Naive thymus-derived CD4-positive, alpha-beta T cell (primary cell): ENCODE results near the gene DYNLL2. TPM values are rescaled to one million over a fixed set of nuclear protein-coding genes. Genes with fewer than 3 reads are reported as not detected.
A peak's percentile ranks its signal among the peaks of the same experiment; 100 is the strongest.

Experiments
- ATAC-seq: fragments of 150-1000 bp; cut with Tn5 transposase; 2 replicates; pipeline ENCODE4 v1.10.0; 2021; ENCODE audit warnings: mild to moderate bottlenecking, moderate library complexity
- CTCF ChIA-PET: fragments of 350-600 bp; sonication (Branson Sonifier 250); formaldehyde crosslinking; loops from one replicate; lab custom pipeline; 2021; ENCODE audit warnings: antibody characterized with exemption; lab: Charles Lee
- POLR2A ChIA-PET: fragments of 350-600 bp; sonication (Branson Sonifier 250); formaldehyde crosslinking; loops from one replicate; lab custom pipeline; 2021; ENCODE audit warnings: antibody characterized with exemption, inconsistent platforms; lab: Charles Lee
- DNase-seq, 9 donors: peaks; one replicate each; pipeline versions ENCODE4 v3.0.0 to v3.0.0-alpha.2; 2020 to 2022; ENCODE audit warnings: mixed read lengths in 1 of 9
- H3K27ac ChIP-seq: one replicate; pipeline ENCODE4 v1.7.0; 2013; ENCODE audit warnings: mild to moderate bottlenecking, low read depth, low read length, moderate library complexity
- H3K27me3 ChIP-seq, 2 donors: one replicate each; pipeline ENCODE4 v1.7.0; 2013; ENCODE audit warnings: low read length in 2 of 2, mild to moderate bottlenecking in 2 of 2, moderate library complexity in 2 of 2; ENCODE audit not compliant: control insufficient read depth in 2 of 2, insufficient read depth in 2 of 2
- H3K36me3 ChIP-seq, 3 experiments: 1 replicate in 2 of 3; 2 replicates in 1 of 3; pipeline ENCODE4 v1.7.0; 2013; ENCODE audit warnings: low read length in 3 of 3, mild to moderate bottlenecking in 3 of 3, moderate library complexity in 1 of 3; ENCODE audit not compliant: insufficient read depth in 3 of 3, control insufficient read depth in 2 of 3
- H3K4me1 ChIP-seq, 2 donors: one replicate each; pipeline ENCODE4 v1.7.0; 2013; ENCODE audit warnings: low read length in 2 of 2, mild to moderate bottlenecking in 2 of 2, moderate library complexity in 1 of 2; ENCODE audit not compliant: control insufficient read depth in 2 of 2, insufficient read depth in 2 of 2
- H3K4me3 ChIP-seq: 2 replicates; pipeline ENCODE4 v1.7.0; 2013; ENCODE audit warnings: mild to moderate bottlenecking, low read length
- H3K9me3 ChIP-seq, 3 experiments: 1 replicate in 2 of 3; 2 replicates in 1 of 3; pipeline ENCODE4 v1.7.0; 2013; ENCODE audit warnings: low read length in 3 of 3; ENCODE audit not compliant: control insufficient read depth in 2 of 3
- H3K27ac Mint-ChIP-seq, 9 donors: one replicate each; pipeline ENCODE4 v1.8.0; 2020 to 2022; ENCODE audit warnings: mixed read lengths in 9 of 9, mild to moderate bottlenecking in 8 of 9, moderate library complexity in 5 of 9, inconsistent platforms in 2 of 9
- H3K27me3 Mint-ChIP-seq, 5 donors: one replicate each; pipeline ENCODE4 v1.8.0; 2021 to 2022; ENCODE audit warnings: mixed read lengths in 5 of 5, mild to moderate bottlenecking in 1 of 5
- H3K36me3 Mint-ChIP-seq, 5 donors: one replicate each; pipeline ENCODE4 v1.8.0; 2020 to 2022; ENCODE audit warnings: mixed read lengths in 5 of 5, mild to moderate bottlenecking in 3 of 5, inconsistent platforms in 1 of 5
- H3K4me1 Mint-ChIP-seq, 7 donors: one replicate each; pipeline ENCODE4 v1.8.0; 2020 to 2022; ENCODE audit warnings: mixed read lengths in 7 of 7, mild to moderate bottlenecking in 3 of 7, inconsistent platforms in 1 of 7
- H3K4me3 Mint-ChIP-seq, 10 donors: one replicate each; pipeline ENCODE4 v1.8.0; 2020 to 2022; ENCODE audit warnings: mild to moderate bottlenecking in 10 of 10, mixed read lengths in 10 of 10, moderate library complexity in 6 of 10, inconsistent platforms in 2 of 10
- H3K9me3 Mint-ChIP-seq, 11 donors: one replicate each; pipeline ENCODE4 v1.8.0; 2020 to 2022; ENCODE audit warnings: mixed read lengths in 11 of 11, mild to moderate bottlenecking in 4 of 11, inconsistent platforms in 1 of 11, moderate library complexity in 1 of 11
- intact Hi-C, 2 donors: fragments of 100-400 bp; cut with micrococcal nuclease; formaldehyde crosslinking; loops; one replicate each; pipeline ENCODE4 v1.15.1; 2023
- polyA plus RNA-seq, 2 donors: library from polyadenylated mRNA; unstranded; fragments of 300-500 nt; fragmentation: Illumina TruSeq; gene quantifications; one replicate each; pipeline ENCODE4 v1.2.3, GENCODE V29; 2021
- total RNA-seq, 6 experiments: library from RNA in 5 of 6; stranded (reverse) in 5 of 6; gene quantifications; 1 replicate in 5 of 6; 2 replicates in 1 of 6; pipeline ENCODE4 v1.2.3 and lab custom pipeline; 2021 to 2026

The DYNLL2 gene
- total and polyA plus RNA-seq, 7 experiments from 2014 or later, result 0.55 to 39.1 (median 34.1) TPM

GRCh38 chr17:58081646-58082340 is 1.4 kb upstream of the DYNLL2 start:
- Mint-ChIP-seq H3K4me1 (peaks cover 14 to 29% (median 23%) of the 10 kb centered on the region in 7 donors), H3K4me3 (peak overlapping the region in 9 of 10 donors; percentile 9 to 48 (median 34)), H3K27ac (peak overlapping the region in 6 of 9 donors; percentile 6 to 84 (median 72)), H3K36me3 (peaks cover 0 to 3% (median under 1%) of the 10 kb centered on the region in 5 donors), H3K9me3 (no peaks in the 10 kb centered on the region), H3K27me3 (peaks cover 0 to 43% (median 0%) of the 10 kb centered on the region in 5 donors)
- Histone ChIP-seq H3K4me1 (peaks cover 23 to 29% of the 10 kb centered on the region in 2 donors), H3K27me3 (no peaks in the 10 kb centered on the region), H3K36me3 (peaks cover 0 to 25% (median 10%) of the 10 kb centered on the region in 3 experiments), H3K27ac (no peak overlapping the region), H3K4me3 (no peak overlapping the region), H3K9me3 (no peaks in the 10 kb centered on the region)
- ChIA-PET POLR2A (interaction anchor here (1.0 to 7.4 kb wide), 4 partner anchors 24 to 232 kb away, joined by 3 to 41 read pairs (median 6); partner anchors contain the start of genes MRPS23, SRSF1 and VEZF1), CTCF (no interaction called here)
- no peak for ATAC-seq
- DNase-seq, result no peak
- intact Hi-C loops, result loop anchor here (2.0 to 10.0 kb wide), 5 partner anchors 256 to 1249 kb away; partner anchors contain the start of genes AKAP1 (in 1 of the 2), C17orf67 (in 1 of the 2) and MSI2 (in 1 of the 2)

- Histone ChIP-seq H3K4me3 (peak overlapping the region; percentile 49), H3K9me3 (no peaks in the 10 kb centered on the region), H3K27me3 (no peaks in the 10 kb centered on the region), H3K4me1 (peaks cover 23 to 34% of the 10 kb centered on the region in 2 donors), H3K36me3 (peaks cover 0 to 31% (median 14%) of the 10 kb centered on the region in 3 experiments), H3K27ac (peak overlapping the region; percentile 69)
- peak in 1 of 9 donors; percentile 6 for DNase-seq
- Mint-ChIP-seq H3K4me3 (peak overlapping the region in 9 of 10 donors; percentile 16 to 88 (median 34)), H3K27me3 (peaks cover 0 to 36% (median 0%) of the 10 kb centered on the region in 5 donors), H3K36me3 (peaks cover 0 to 7% (median 5%) of the 10 kb centered on the region in 5 donors), H3K4me1 (peaks cover 20 to 35% (median 29%) of the 10 kb centered on the region in 7 donors), H3K9me3 (no peaks in the 10 kb centered on the region), H3K27ac (peak overlapping the region; percentile 6 to 81 (median 61))
- ATAC-seq, result no peak
- intact Hi-C loops, result loop anchor here (2.0 to 10.0 kb wide), 5 partner anchors 255 to 1250 kb away; partner anchors contain the start of genes AKAP1 (in 1 of the 2), C17orf67 (in 1 of the 2) and MSI2 (in 1 of the 2)
- ChIA-PET POLR2A (interaction anchor here (0.7 to 7.4 kb wide), 5 partner anchors 14 to 233 kb away, joined by 3 to 41 read pairs (median 4); partner anchors contain the start of genes MRPS23, SRSF1 and VEZF1), CTCF (no interaction called here)
Measured at GRCh38 chr17:58082341-58082869, 814 bp upstream of the DYNLL2 start.

GRCh38 chr17:58083491-58084316 is 485 bp downstream of the DYNLL2 start:
- Histone ChIP-seq H3K27ac (peak overlapping the region; percentile 94), H3K36me3 (peaks cover 0 to 44% (median 24%) of the 10 kb centered on the region in 3 experiments), H3K4me3 (peak overlapping the region; percentile 88), H3K27me3 (no peaks in the 10 kb centered on the region), H3K4me1 (peaks cover 23 to 34% of the 10 kb centered on the region in 2 donors), H3K9me3 (no peaks in the 10 kb centered on the region)
- peaks cover 0 to 18% (median 12%) of the 10 kb centered on the region in 5 donors for H3K36me3 Mint-ChIP-seq
- ChIA-PET CTCF (interaction anchor here (1.4 kb wide), 1 partner anchor 77 kb away, joined by 5 read pairs; the partner anchor contains the start of gene SRSF1), POLR2A (interaction anchor here (0.6 to 7.4 kb wide), 6 partner anchors 30 to 96 kb away, joined by 3 to 41 read pairs (median 4); partner anchors contain the start of genes SRSF1 and VEZF1)
- H3K9me3 Mint-ChIP-seq, result no peaks in the 10 kb centered on the region
- H3K4me1 Mint-ChIP-seq, result peaks cover 33 to 46% (median 42%) of the 10 kb centered on the region in 7 donors
- peak overlapping the region; percentile 81 to 95 (median 90) for H3K27ac Mint-ChIP-seq
- DNase-seq, result peak; percentile 51 to 74 (median 70)
- H3K4me3 Mint-ChIP-seq, result peak overlapping the region; percentile 88 to 95 (median 92)
- ATAC-seq, result peak; percentile 75
- peaks cover 0 to 25% (median 0%) of the 10 kb centered on the region in 5 donors for H3K27me3 Mint-ChIP-seq
- intact Hi-C loops, result loop anchor here (1.0 to 10.0 kb wide), 15 partner anchors 30 to 1251 kb away; partner anchors contain the start of genes AKAP1 (in 2 of the 2), MKS1 (in 2 of the 2), MRPS23 (in 2 of the 2) and SRSF1 (in 2 of the 2)

- peak overlapping the region; percentile 88 to 95 (median 92) for H3K4me3 Mint-ChIP-seq
- peak overlapping the region; percentile 81 to 95 (median 90) for H3K27ac Mint-ChIP-seq
Measured at GRCh38 chr17:58084317-58084981, 1.2 kb downstream of the DYNLL2 start.

GRCh38 chr17:58085039-58085715 is 2.0 kb downstream of the DYNLL2 start:
- POLR2A ChIA-PET, result interaction anchor here (1.5 to 7.4 kb wide), 2 partner anchors 29 to 79 kb away, joined by 4 to 41 read pairs; partner anchors contain the start of gene SRSF1
- H3K27me3 ChIP-seq, result no peaks in the 10 kb centered on the region
- Mint-ChIP-seq H3K36me3 (peaks cover 4 to 31% (median 16%) of the 10 kb centered on the region in 5 donors), H3K4me1 (peaks cover 42 to 57% (median 55%) of the 10 kb centered on the region in 7 donors), H3K9me3 (no peaks in the 10 kb centered on the region), H3K27me3 (peaks cover 0 to 11% (median 0%) of the 10 kb centered on the region in 5 donors), H3K4me3 (peak overlapping the region; percentile 88 to 95 (median 92)), H3K27ac (peak overlapping the region; percentile 81 to 95 (median 90))
- DNase-seq, result no peak
- ATAC-seq, result no peak
- peak overlapping the region; percentile 94 for H3K27ac ChIP-seq
- H3K4me3 ChIP-seq, result peak overlapping the region; percentile 88
- no peaks in the 10 kb centered on the region for H3K9me3 ChIP-seq
- intact Hi-C loops, result loop anchor here (2.0 to 10.0 kb wide), 5 partner anchors 36 to 1000 kb away; partner anchors contain the start of genes AKAP1 (in 1 of the 2) and MSI2 (in 1 of the 2)
- peaks cover 23 to 34% of the 10 kb centered on the region in 2 donors for H3K4me1 ChIP-seq
- peaks cover 3 to 59% (median 37%) of the 10 kb centered on the region in 3 experiments for H3K36me3 ChIP-seq
- CTCF ChIA-PET, result no interaction called here

More at GRCh38 chr17:58084317-58084981, 1.2 kb downstream of the DYNLL2 start:
- peak overlapping the region; percentile 94 for H3K27ac ChIP-seq
- Mint-ChIP-seq H3K27me3 (peaks cover 0 to 18% (median 0%) of the 10 kb centered on the region in 5 donors), H3K4me1 (peaks cover 37 to 49% (median 49%) of the 10 kb centered on the region in 7 donors), H3K36me3 (peaks cover 0 to 24% (median 12%) of the 10 kb centered on the region in 5 donors), H3K9me3 (no peaks in the 10 kb centered on the region)
- DNase-seq (peak in 8 of 9 donors; percentile 32 to 69 (median 59)), ATAC-seq (peak; percentile 42)
- CTCF ChIA-PET, result interaction anchor here (1.4 kb wide), 1 partner anchor 77 kb away, joined by 5 read pairs; the partner anchor contains the start of gene SRSF1
- H3K27me3 ChIP-seq, result no peaks in the 10 kb centered on the region
- H3K36me3 ChIP-seq, result peaks cover under 1 to 51% (median 32%) of the 10 kb centered on the region in 3 experiments
- H3K4me1 ChIP-seq, result peaks cover 23 to 34% of the 10 kb centered on the region in 2 donors
- POLR2A ChIA-PET, result interaction anchor here (0.6 to 7.4 kb wide), 5 partner anchors 30 to 97 kb away, joined by 3 to 41 read pairs (median 4); partner anchors contain the start of genes SRSF1 and VEZF1
- peak overlapping the region; percentile 88 for H3K4me3 ChIP-seq
- intact Hi-C loops, result loop anchor here (1.0 to 10.0 kb wide), 13 partner anchors 29 to 1000 kb away; partner anchors contain the start of genes AKAP1 (in 2 of the 2), MKS1 (in 2 of the 2), MSI2 (in 1 of the 2) and SRSF1 (in 1 of the 2)
- H3K9me3 ChIP-seq, result no peaks in the 10 kb centered on the region
